Left lobe of liver (tissue), 1 donor: ENCODE data around the gene DNM1L. TPM values are rescaled to one million over a fixed set of nuclear protein-coding genes. Genes with fewer than 3 reads are reported as not detected.

ENCODE experiments used
- total RNA-seq: library from RNA; stranded (reverse); gene quantifications from one replicate; pipeline ENCODE4 v1.2.1, GENCODE V29; 2021
- donor health status: DM: no; HTN: yes; CAD: no.

Gene DNM1L
- total RNA-seq, 1 donor from 2014 or later, result 14.5 TPM

Other genes starting within 250 kb of the DNM1L start
- gene YARS2, start 76.6 kb downstream of the DNM1L start, total RNA-seq, result 7.2 TPM
- 21.4 TPM for gene PKP2, start 217.5 kb downstream of the DNM1L start, total RNA-seq